ENCODE data around the gene ISL2.

- TF ChIP-seq CTCF (IDR thresholded peaks at IDR 0.05) (no peak), ZFX (IDR thresholded peaks at IDR 0.05; ENCODE audit: borderline replicate concordance) (no peak)
Observed at GRCh38 chr15:76376029-76376428, 39.5 kb downstream of the ISL2 start.
